Loucy (cell line): Measurements from ENCODE around the gene CASP5.
"Not testable (repeated sequence)": the region's sequence is repeated elsewhere in the genome, so short reads cannot be mapped to it uniquely, and the experiment has no call there.

Source experiments
- H2AFZ ChIP-seq: fragments of 200-600 bp; sonication (generic); 2 replicates; pipeline ENCODE4 v1.6.0; 2016; ENCODE audit warnings: antibody characterized with exemption, mild to moderate bottlenecking, low read length, moderate library complexity
- H3F3A ChIP-seq: fragments of 200-600 bp; 2 replicates; pipeline ENCODE4 v1.6.0; 2016; ENCODE audit warnings: antibody characterized with exemption, low read depth, mild to moderate bottlenecking
- H3K27me3 ChIP-seq: fragments of 200-600 bp; sonication (generic); 2 replicates; pipeline ENCODE4 v1.6.1; 2014; ENCODE audit warnings: low read length, mild to moderate bottlenecking; ENCODE audit not compliant: insufficient read depth, poor library complexity, severe bottlenecking
- H3K36me3 ChIP-seq: fragments of 200-600 bp; sonication (generic); 2 replicates; pipeline ENCODE4 v1.6.1; 2016; ENCODE audit warnings: low read length; ENCODE audit not compliant: insufficient read depth
- H3K4me1 ChIP-seq: fragments of 200-600 bp; sonication (generic); 2 replicates; pipeline ENCODE4 v1.5.1; 2014; ENCODE audit warnings: low read length, mild to moderate bottlenecking; ENCODE audit not compliant: insufficient read depth, poor library complexity, severe bottlenecking
- H3K4me2 ChIP-seq: fragments of 200-600 bp; sonication (generic); 2 replicates; pipeline ENCODE4 v1.6.0; 2014; ENCODE audit warnings: antibody characterized with exemption, low read length, low read depth, mild to moderate bottlenecking; ENCODE audit not compliant: poor library complexity, severe bottlenecking
- H3K4me3 ChIP-seq: fragments of 200-600 bp; sonication (generic); 2 replicates; pipeline ENCODE4 v1.5.1; 2014; ENCODE audit warnings: low read length, mild to moderate bottlenecking, mixed read lengths; ENCODE audit not compliant: poor library complexity, severe bottlenecking
- H3K79me2 ChIP-seq: fragments of 200-600 bp; sonication (generic); 2 replicates; pipeline ENCODE4 v1.6.1; 2014; ENCODE audit warnings: low read length; ENCODE audit not compliant: insufficient read depth
- H3K9ac ChIP-seq: fragments of 200-600 bp; sonication (generic); 2 replicates; pipeline ENCODE4 v1.6.0; 2014; ENCODE audit warnings: mild to moderate bottlenecking, low read depth, low read length, moderate library complexity; ENCODE audit not compliant: poor library complexity, severe bottlenecking
- H3K9me2 ChIP-seq: fragments of 200-600 bp; sonication (generic); replicated peaks from 2 replicates; pipeline ENCODE4 v1.6.1; 2016; ENCODE audit warnings: low read depth, low read length, mixed read lengths
- H3K9me3 ChIP-seq: fragments of 200-600 bp; sonication (generic); 2 replicates; pipeline ENCODE4 v1.6.1; 2014; ENCODE audit warnings: mild to moderate bottlenecking, antibody characterized with exemption, low read length, low read depth; ENCODE audit not compliant: insufficient read depth
- H4K20me1 ChIP-seq: fragments of 200-600 bp; sonication (generic); 2 replicates; pipeline ENCODE4 v1.6.0; 2014; ENCODE audit warnings: antibody characterized with exemption, low read length, mild to moderate bottlenecking; ENCODE audit not compliant: insufficient read depth, poor library complexity, severe bottlenecking
- CTCF ChIP-seq: fragments of 200-600 bp; sonication (generic); conservative IDR thresholded peaks from 2 replicates; pipeline ENCODE4 v1.5.1; 2014; ENCODE audit warnings: mild to moderate bottlenecking, antibody characterized with exemption, low read length
- EZH2phosphoT487 ChIP-seq: fragments of 200-600 bp; IDR thresholded peaks from 2 replicates; pipeline ENCODE4 v1.6.1; 2018; ENCODE audit warnings: antibody characterized with exemption, mild to moderate bottlenecking, moderate library complexity, borderline replicate concordance

The CASP5 gene

GRCh38 chr11:105023003-105023402 lies at the start of gene CASP5:
Gene CASP5 (minus strand): TSS chr11:105023168. CDS start chr11:105023136, 32 bp downstream.
- Histone ChIP-seq H4K20me1 (no peaks in the 10 kb centered on the region), H2AFZ (peak within 1 kb of the TSS; percentile 7; the same call in 1 of the 2 replicates), H3K4me3 (no peak within 1 kb of the TSS), H3K4me1 (no peaks in the 10 kb centered on the region), H3F3A (no peaks in the 10 kb centered on the region), H3K79me2 (no peaks in the 10 kb centered on the region), H3K36me3 (no peaks in the 10 kb centered on the region), H3K27me3 (no peaks in the 10 kb centered on the region), H3K4me2 (no peak within 1 kb of the TSS), H3K9me3 (no peaks in the 10 kb centered on the region), H3K9me2 (no peaks in the 10 kb centered on the region), H3K9ac (no peak within 1 kb of the TSS)
- TF ChIP-seq CTCF (no peak), EZH2phosphoT487 (no peak)

- H3K9me2 ChIP-seq: not testable (repeated sequence)
Measured at GRCh38 chr11:105072080-105072479, 49.1 kb upstream of the CASP5 start.

GRCh38 chr11:105071089-105071732 lies 48.2 kb upstream of the CASP5 start:
- no peak overlapping the region for H3K9ac ChIP-seq
- no peaks in the 10 kb centered on the region for H3K79me2 ChIP-seq
- H3K27me3 ChIP-seq: no peaks in the 10 kb centered on the region
- H3F3A ChIP-seq: no peaks in the 10 kb centered on the region
- TF ChIP-seq EZH2phosphoT487 (no peak), CTCF (no peak)
- H3K4me3 ChIP-seq: no peak overlapping the region
- no peak overlapping the region for H3K4me2 ChIP-seq
- H3K4me1 ChIP-seq: peaks cover 9% of the 10 kb centered on the region
- H3K9me3 ChIP-seq: no peaks in the 10 kb centered on the region
- H3K36me3 ChIP-seq: no peaks in the 10 kb centered on the region
- peak overlapping the region; percentile 66; the same call in 1 of the 2 replicates for H2AFZ ChIP-seq
- no peaks in the 10 kb centered on the region for H4K20me1 ChIP-seq
- H3K9me2 ChIP-seq: no peaks in the 10 kb centered on the region

More at GRCh38 chr11:105072080-105072479, 49.1 kb upstream of the CASP5 start:
- not testable (repeated sequence) for H3K79me2 ChIP-seq, H4K20me1 ChIP-seq, H3K9me3 ChIP-seq, H2AFZ ChIP-seq, H3K27me3 ChIP-seq, H3K9ac ChIP-seq, H3K4me3 ChIP-seq, H3K4me1 ChIP-seq, H3F3A ChIP-seq, H3K4me2 ChIP-seq, H3K36me3 ChIP-seq

- Histone ChIP-seq H3K27me3 (no peaks in the 10 kb centered on the region), H3K4me3 (peak overlapping the region; percentile 20), H3K79me2 (no peaks in the 10 kb centered on the region), H3K4me2 (peak overlapping the region; percentile 46), H3K4me1 (peaks cover 9% of the 10 kb centered on the region), H4K20me1 (no peaks in the 10 kb centered on the region), H3K9me2 (no peaks in the 10 kb centered on the region), H2AFZ (no peak overlapping the region), H3K9ac (no peak overlapping the region), H3K36me3 (no peaks in the 10 kb centered on the region), H3K9me3 (no peaks in the 10 kb centered on the region), H3F3A (no peaks in the 10 kb centered on the region)
- TF ChIP-seq EZH2phosphoT487 (no peak), CTCF (no peak)
Measured at GRCh38 chr11:105070306-105070705, 47.3 kb upstream of the CASP5 start.

GRCh38 chr11:105069749-105070148 lies 46.8 kb upstream of the CASP5 start:
- H4K20me1 ChIP-seq, H3F3A ChIP-seq, H3K9ac ChIP-seq, H3K36me3 ChIP-seq, H2AFZ ChIP-seq, H3K4me1 ChIP-seq, H3K27me3 ChIP-seq, H3K9me2 ChIP-seq, H3K4me3 ChIP-seq, H3K79me2 ChIP-seq, H3K9me3 ChIP-seq: not testable (repeated sequence)
- peak overlapping the region; percentile 46 for H3K4me2 ChIP-seq
